Measurements from ENCODE around the gene STX18.

DNA sequence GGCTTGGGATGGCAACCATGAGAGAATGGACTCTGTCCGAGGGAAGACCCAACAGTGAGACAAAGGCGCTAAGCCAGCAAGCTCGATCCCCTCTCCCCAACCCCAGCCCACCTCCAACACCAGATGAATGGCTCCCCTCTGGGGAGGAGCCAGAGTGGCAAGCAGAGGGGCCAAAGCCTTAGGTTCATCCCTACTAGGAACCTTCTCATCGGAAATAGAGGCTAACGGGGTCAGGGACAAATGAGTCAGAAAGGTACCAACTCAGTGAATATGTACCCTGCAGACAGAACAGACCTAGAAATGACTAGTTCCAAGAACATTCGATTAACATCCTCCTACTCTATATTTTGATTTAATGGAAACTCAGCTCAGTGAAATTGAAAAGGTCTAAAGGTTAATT, 81.1 kb downstream of the STX18 start:
- no peak for TF ChIP-seq EZH2phosphoT487 (IDR thresholded peaks at IDR 0.05)
- TF ChIP-seq, protein P1, sequence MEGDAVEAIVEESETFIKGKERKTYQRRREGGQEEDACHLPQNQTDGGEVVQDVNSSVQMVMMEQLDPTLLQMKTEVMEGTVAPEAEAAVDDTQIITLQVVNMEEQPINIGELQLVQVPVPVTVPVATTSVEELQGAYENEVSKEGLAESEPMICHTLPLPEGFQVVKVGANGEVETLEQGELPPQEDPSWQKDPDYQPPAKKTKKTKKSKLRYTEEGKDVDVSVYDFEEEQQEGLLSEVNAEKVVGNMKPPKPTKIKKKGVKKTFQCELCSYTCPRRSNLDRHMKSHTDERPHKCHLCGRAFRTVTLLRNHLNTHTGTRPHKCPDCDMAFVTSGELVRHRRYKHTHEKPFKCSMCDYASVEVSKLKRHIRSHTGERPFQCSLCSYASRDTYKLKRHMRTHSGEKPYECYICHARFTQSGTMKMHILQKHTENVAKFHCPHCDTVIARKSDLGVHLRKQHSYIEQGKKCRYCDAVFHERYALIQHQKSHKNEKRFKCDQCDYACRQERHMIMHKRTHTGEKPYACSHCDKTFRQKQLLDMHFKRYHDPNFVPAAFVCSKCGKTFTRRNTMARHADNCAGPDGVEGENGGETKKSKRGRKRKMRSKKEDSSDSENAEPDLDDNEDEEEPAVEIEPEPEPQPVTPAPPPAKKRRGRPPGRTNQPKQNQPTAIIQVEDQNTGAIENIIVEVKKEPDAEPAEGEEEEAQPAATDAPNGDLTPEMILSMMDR (IDR thresholded peaks at IDR 0.05) = no peak

All from neural progenitor cell (in vitro differentiated cells).